Tibial nerve (tissue), 3 donors: ENCODE data around the gene CCDC184.

Source experiments
- POLR2A ChIP-seq, 2 donors: fragments of 450-650 bp; IDR thresholded peaks; one replicate each; pipeline ENCODE4 v1.6.1; 2017; ENCODE audit warnings: antibody characterized with exemption in 2 of 2, mild to moderate bottlenecking in 2 of 2, moderate library complexity in 2 of 2
- TF ChIP-seq, protein P1 (sequence below), 5 experiments: fragments of 200-600 bp in 3 of 5; fragments of 450-650 bp in 2 of 5; sonication (generic) in 3 of 5; IDR thresholded peaks; one replicate each; pipeline ENCODE4 v1.5.1; 2016 to 2019; ENCODE audit warnings: antibody characterized with exemption in 5 of 5, mild to moderate bottlenecking in 3 of 5, moderate library complexity in 2 of 5

DNA sequence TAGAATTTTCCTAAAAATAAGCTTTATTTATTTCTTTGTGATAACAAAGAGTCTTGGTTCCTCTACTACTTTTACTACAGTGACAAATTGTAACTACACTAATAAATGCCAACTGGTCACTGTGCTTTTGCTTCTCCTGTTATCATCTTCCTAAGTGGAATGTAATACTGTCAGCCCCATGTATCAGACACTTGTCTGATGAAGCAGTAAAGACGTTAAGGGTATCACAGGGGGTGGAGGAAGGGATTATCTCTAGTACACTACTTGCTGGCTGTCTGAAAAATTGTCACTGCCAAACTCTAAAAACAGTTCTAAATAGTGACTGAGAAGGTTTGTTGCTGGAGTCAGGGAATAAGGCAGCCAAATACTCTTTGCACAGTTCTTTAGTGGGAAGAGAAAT, 37.5 kb upstream of the CCDC184 start:
- TF ChIP-seq, protein P1, sequence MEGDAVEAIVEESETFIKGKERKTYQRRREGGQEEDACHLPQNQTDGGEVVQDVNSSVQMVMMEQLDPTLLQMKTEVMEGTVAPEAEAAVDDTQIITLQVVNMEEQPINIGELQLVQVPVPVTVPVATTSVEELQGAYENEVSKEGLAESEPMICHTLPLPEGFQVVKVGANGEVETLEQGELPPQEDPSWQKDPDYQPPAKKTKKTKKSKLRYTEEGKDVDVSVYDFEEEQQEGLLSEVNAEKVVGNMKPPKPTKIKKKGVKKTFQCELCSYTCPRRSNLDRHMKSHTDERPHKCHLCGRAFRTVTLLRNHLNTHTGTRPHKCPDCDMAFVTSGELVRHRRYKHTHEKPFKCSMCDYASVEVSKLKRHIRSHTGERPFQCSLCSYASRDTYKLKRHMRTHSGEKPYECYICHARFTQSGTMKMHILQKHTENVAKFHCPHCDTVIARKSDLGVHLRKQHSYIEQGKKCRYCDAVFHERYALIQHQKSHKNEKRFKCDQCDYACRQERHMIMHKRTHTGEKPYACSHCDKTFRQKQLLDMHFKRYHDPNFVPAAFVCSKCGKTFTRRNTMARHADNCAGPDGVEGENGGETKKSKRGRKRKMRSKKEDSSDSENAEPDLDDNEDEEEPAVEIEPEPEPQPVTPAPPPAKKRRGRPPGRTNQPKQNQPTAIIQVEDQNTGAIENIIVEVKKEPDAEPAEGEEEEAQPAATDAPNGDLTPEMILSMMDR (IDR thresholded peaks at IDR 0.05) = no peak
- no peak for TF ChIP-seq POLR2A (IDR thresholded peaks at IDR 0.05)
